ENCODE measurements around the gene SETMAR.

DNA sequence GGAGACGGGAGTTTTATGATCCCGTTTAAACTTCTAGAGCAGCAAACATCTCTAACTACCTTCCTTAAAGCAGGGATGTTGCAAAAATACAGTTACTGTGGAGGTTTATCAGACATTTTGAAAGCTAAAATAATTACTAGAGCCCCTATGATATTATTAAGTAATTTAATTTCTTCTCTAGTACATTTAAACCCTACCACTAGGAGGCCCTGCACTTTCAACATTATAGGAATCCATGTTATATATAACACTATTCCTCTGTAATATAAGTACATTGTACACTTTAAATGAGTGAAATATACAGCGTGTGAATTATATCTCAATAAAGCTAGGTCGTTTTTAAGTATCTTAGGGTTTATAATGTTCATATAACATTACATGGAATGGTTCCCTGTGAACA is 11.5 kb downstream of the SETMAR start:
- TF ChIP-seq, protein P1, sequence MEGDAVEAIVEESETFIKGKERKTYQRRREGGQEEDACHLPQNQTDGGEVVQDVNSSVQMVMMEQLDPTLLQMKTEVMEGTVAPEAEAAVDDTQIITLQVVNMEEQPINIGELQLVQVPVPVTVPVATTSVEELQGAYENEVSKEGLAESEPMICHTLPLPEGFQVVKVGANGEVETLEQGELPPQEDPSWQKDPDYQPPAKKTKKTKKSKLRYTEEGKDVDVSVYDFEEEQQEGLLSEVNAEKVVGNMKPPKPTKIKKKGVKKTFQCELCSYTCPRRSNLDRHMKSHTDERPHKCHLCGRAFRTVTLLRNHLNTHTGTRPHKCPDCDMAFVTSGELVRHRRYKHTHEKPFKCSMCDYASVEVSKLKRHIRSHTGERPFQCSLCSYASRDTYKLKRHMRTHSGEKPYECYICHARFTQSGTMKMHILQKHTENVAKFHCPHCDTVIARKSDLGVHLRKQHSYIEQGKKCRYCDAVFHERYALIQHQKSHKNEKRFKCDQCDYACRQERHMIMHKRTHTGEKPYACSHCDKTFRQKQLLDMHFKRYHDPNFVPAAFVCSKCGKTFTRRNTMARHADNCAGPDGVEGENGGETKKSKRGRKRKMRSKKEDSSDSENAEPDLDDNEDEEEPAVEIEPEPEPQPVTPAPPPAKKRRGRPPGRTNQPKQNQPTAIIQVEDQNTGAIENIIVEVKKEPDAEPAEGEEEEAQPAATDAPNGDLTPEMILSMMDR (IDR thresholded peaks at IDR 0.05; ENCODE audit: low read depth, low read length): no peak
- no peak for TF ChIP-seq EZH2phosphoT487 (IDR thresholded peaks at IDR 0.05; ENCODE audit: low read depth)
